WTC11 (cell line): ENCODE data around the gene PTPRG.

Source experiments
- EMX1 ChIP-seq: fragments of 250-450 bp; sonication (Bioruptor Pico); IDR thresholded peaks from 2 replicates; pipeline ENCODE4 v1.8.0; 2021; ENCODE audit warnings: mild to moderate bottlenecking
- GABPB1 ChIP-seq: sonication (generic); formaldehyde crosslinking; IDR thresholded peaks from 2 replicates; pipeline ENCODE4 v1.8.1; 2023; ENCODE audit warnings: mild to moderate bottlenecking, missing genetic modification reagents
- NFATC4 ChIP-seq: fragments of 250-450 bp; sonication (Bioruptor Pico); IDR thresholded peaks from 2 replicates; pipeline ENCODE4 v1.9.0; 2021; ENCODE audit warnings: mild to moderate bottlenecking
- RELA ChIP-seq: sonication (generic); formaldehyde crosslinking; IDR thresholded peaks from 2 replicates; pipeline ENCODE4 v1.8.1; 2022; ENCODE audit warnings: missing genetic modification reagents, mild to moderate bottlenecking, borderline replicate concordance
- SP1 ChIP-seq: sonication (generic); formaldehyde crosslinking; conservative IDR thresholded peaks from 2 replicates; pipeline ENCODE4 v1.8.1; 2022; ENCODE audit warnings: missing genetic modification reagents
- TCF7 ChIP-seq: sonication (generic); formaldehyde crosslinking; IDR thresholded peaks from 2 replicates; pipeline ENCODE4 v1.8.0; 2022; ENCODE audit warnings: mild to moderate bottlenecking, low read depth, missing genetic modification reagents, moderate library complexity
- TF ChIP-seq, protein P1 (sequence below): fragments of 200-600 bp; IDR thresholded peaks from 2 replicates; pipeline ENCODE4 v1.8.0; 2022; ENCODE audit warnings: antibody characterized with exemption
- TF ChIP-seq, protein P2 (sequence below): sonication (generic); formaldehyde crosslinking; conservative IDR thresholded peaks from 2 replicates; pipeline ENCODE4 v1.8.1; 2022; ENCODE audit warnings: mild to moderate bottlenecking, missing genetic modification reagents
- TF ChIP-seq, protein P3 (sequence below): sonication (generic); formaldehyde crosslinking; IDR thresholded peaks from 2 replicates; pipeline ENCODE4 v1.8.1; 2023; ENCODE audit warnings: mild to moderate bottlenecking, missing genetic modification reagents
- TF ChIP-seq, protein P4 (sequence below): fragments of 250-450 bp; sonication (Bioruptor Pico); conservative IDR thresholded peaks from 2 replicates; pipeline ENCODE4 v1.9.0; 2021; ENCODE audit warnings: mild to moderate bottlenecking
- TF ChIP-seq, protein P5 (sequence below): sonication (generic); formaldehyde crosslinking; IDR thresholded peaks from 2 replicates; pipeline ENCODE4 v1.8.0; 2023; ENCODE audit warnings: missing genetic modification reagents
- TF ChIP-seq, protein P6 (sequence below): fragments of 250-450 bp; sonication (Bioruptor Pico); IDR thresholded peaks from 2 replicates; pipeline ENCODE4 v1.9.0; 2021; ENCODE audit warnings: mild to moderate bottlenecking, borderline replicate concordance

DNA sequence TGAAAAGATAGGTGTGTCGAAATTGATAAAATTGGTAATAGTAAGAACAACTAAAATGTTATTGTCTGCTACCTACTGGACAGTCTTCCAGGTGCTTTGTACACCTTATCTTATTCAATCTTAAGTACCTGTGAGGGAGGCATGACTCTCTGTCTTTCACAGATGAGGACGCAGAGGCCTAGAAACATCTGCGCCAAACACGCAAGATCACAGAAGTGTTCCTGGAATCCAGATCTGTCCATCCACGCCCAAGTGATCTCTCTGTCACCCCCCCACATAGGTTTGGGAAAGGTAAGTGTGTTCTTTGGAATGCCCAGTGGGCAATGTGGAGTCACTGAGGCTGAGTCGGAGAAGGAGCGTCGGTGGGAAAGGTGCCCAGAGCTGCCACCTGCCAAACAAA, 34.4 kb upstream of the PTPRG start:
- TF ChIP-seq, protein P1, sequence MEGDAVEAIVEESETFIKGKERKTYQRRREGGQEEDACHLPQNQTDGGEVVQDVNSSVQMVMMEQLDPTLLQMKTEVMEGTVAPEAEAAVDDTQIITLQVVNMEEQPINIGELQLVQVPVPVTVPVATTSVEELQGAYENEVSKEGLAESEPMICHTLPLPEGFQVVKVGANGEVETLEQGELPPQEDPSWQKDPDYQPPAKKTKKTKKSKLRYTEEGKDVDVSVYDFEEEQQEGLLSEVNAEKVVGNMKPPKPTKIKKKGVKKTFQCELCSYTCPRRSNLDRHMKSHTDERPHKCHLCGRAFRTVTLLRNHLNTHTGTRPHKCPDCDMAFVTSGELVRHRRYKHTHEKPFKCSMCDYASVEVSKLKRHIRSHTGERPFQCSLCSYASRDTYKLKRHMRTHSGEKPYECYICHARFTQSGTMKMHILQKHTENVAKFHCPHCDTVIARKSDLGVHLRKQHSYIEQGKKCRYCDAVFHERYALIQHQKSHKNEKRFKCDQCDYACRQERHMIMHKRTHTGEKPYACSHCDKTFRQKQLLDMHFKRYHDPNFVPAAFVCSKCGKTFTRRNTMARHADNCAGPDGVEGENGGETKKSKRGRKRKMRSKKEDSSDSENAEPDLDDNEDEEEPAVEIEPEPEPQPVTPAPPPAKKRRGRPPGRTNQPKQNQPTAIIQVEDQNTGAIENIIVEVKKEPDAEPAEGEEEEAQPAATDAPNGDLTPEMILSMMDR = no peak
- TF ChIP-seq RELA (no peak), GABPB1 (CRISPR knock-in tag) (no peak), EMX1 (CRISPR knock-in tag) (no peak), TCF7 (CRISPR knock-in tag) (no peak), SP1 (CRISPR knock-in tag) (no peak), NFATC4 (CRISPR knock-in tag) (no peak)
- TF ChIP-seq, protein P2, sequence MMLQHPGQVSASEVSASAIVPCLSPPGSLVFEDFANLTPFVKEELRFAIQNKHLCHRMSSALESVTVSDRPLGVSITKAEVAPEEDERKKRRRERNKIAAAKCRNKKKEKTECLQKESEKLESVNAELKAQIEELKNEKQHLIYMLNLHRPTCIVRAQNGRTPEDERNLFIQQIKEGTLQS (CRISPR knock-in tag) = no peak
- TF ChIP-seq, protein P3, sequence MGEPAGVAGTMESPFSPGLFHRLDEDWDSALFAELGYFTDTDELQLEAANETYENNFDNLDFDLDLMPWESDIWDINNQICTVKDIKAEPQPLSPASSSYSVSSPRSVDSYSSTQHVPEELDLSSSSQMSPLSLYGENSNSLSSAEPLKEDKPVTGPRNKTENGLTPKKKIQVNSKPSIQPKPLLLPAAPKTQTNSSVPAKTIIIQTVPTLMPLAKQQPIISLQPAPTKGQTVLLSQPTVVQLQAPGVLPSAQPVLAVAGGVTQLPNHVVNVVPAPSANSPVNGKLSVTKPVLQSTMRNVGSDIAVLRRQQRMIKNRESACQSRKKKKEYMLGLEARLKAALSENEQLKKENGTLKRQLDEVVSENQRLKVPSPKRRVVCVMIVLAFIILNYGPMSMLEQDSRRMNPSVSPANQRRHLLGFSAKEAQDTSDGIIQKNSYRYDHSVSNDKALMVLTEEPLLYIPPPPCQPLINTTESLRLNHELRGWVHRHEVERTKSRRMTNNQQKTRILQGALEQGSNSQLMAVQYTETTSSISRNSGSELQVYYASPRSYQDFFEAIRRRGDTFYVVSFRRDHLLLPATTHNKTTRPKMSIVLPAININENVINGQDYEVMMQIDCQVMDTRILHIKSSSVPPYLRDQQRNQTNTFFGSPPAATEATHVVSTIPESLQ = no peak
- TF ChIP-seq, protein P4, sequence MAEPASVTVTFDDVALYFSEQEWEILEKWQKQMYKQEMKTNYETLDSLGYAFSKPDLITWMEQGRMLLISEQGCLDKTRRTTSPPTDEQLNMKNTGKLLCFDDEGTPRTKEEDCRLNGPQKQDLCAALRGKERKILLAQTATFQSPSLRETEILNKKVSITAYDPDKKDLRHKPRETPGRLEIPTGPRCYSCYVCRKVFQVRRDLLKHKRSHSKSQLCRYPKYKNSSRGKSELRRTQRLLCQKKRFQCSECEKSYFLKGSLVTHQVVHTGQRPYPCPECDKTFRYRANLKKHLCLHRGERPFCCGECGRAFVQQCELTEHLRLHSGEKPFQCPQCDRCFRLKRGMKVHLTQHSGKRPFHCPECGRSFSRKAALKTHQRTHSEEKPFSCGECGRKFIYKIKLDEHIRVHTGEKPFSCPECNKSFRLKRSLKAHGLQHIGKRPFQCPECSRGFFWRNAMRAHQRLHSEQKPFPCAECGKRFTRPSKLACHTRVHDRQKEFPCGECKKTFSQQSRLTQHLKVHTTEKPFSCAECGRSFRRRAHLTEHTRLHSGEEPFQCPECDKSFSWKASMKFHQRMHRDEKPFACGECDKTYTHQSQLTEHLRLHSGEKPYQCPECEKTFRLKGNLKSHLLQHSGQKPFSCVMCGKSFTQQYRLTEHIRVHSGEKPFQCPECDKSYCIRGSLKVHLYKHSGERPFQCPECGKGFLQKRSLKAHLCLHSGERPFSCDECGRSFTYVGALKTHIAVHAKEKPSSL = no peak
- TF ChIP-seq, protein P5, sequence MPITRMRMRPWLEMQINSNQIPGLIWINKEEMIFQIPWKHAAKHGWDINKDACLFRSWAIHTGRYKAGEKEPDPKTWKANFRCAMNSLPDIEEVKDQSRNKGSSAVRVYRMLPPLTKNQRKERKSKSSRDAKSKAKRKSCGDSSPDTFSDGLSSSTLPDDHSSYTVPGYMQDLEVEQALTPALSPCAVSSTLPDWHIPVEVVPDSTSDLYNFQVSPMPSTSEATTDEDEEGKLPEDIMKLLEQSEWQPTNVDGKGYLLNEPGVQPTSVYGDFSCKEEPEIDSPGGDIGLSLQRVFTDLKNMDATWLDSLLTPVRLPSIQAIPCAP (CRISPR knock-in tag) = no peak
- TF ChIP-seq, protein P6, sequence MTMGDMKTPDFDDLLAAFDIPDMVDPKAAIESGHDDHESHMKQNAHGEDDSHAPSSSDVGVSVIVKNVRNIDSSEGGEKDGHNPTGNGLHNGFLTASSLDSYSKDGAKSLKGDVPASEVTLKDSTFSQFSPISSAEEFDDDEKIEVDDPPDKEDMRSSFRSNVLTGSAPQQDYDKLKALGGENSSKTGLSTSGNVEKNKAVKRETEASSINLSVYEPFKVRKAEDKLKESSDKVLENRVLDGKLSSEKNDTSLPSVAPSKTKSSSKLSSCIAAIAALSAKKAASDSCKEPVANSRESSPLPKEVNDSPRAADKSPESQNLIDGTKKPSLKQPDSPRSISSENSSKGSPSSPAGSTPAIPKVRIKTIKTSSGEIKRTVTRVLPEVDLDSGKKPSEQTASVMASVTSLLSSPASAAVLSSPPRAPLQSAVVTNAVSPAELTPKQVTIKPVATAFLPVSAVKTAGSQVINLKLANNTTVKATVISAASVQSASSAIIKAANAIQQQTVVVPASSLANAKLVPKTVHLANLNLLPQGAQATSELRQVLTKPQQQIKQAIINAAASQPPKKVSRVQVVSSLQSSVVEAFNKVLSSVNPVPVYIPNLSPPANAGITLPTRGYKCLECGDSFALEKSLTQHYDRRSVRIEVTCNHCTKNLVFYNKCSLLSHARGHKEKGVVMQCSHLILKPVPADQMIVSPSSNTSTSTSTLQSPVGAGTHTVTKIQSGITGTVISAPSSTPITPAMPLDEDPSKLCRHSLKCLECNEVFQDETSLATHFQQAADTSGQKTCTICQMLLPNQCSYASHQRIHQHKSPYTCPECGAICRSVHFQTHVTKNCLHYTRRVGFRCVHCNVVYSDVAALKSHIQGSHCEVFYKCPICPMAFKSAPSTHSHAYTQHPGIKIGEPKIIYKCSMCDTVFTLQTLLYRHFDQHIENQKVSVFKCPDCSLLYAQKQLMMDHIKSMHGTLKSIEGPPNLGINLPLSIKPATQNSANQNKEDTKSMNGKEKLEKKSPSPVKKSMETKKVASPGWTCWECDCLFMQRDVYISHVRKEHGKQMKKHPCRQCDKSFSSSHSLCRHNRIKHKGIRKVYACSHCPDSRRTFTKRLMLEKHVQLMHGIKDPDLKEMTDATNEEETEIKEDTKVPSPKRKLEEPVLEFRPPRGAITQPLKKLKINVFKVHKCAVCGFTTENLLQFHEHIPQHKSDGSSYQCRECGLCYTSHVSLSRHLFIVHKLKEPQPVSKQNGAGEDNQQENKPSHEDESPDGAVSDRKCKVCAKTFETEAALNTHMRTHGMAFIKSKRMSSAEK (CRISPR knock-in tag) = no peak
